ENCODE measurements around the gene MXD3.
A peak's percentile ranks its signal among the peaks of the same experiment; 100 is the strongest.
"Not testable (repeated sequence)": the region's sequence is repeated elsewhere in the genome, so short reads cannot be mapped to it uniquely, and the experiment has no call there.

Gene MXD3

DNA sequence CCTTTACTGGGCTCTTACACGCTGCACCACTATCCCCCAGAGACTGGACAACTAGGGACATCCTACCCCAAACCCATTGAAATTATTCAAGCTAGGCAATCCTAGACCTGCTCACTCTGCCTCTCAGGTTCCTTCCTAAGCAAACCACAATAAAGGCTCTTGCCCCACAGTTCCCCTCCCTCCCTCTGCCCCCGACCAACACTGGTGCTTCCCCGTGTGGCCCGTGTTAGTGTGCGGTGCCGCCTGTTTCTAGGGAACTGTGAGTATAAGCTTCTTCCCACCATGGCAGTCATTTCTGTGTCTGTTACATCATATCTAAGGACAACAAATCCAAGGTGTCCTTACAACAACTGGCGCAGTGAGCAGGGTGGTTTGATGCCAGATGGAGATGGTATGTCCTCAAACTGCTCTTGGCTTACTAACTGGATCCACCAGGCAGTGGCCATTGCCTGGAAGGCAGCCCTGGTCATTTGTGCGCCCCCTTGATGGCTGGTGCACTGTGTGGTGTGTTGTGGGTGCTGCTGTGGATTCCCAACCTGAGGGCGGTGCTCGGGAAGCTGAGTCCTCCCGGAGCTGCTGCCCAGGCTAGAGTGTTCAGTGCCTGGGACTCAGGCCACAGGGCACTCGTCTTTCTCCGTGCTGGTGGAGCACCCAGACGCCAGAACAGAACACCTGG is 8.4 kb upstream of the MXD3 start:
- no peak for DNase-seq (ENCODE audit: low spot score)

DNA sequence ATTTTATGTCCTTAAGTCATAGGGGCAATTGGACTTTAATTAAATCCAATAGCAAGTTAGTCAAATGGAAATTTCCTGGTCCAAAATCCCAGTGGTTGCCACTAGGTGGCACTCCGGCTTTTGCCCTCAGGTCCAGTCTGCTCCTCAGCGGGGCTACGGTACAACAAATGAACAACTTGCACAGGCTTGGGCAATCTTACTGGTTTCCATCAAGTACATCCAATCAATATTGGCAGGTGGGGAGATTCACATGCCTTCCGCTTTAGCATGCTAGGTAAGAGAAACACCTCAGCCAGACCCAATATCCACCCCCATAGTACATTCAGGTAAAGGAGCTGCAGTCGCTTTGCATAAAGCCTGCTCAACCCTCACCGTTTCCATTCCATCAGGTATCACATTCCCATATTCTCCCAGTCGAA is 6.3 kb upstream of the MXD3 start:
- DNase-seq (ENCODE audit: low spot score) = peak; percentile 69

DNA sequence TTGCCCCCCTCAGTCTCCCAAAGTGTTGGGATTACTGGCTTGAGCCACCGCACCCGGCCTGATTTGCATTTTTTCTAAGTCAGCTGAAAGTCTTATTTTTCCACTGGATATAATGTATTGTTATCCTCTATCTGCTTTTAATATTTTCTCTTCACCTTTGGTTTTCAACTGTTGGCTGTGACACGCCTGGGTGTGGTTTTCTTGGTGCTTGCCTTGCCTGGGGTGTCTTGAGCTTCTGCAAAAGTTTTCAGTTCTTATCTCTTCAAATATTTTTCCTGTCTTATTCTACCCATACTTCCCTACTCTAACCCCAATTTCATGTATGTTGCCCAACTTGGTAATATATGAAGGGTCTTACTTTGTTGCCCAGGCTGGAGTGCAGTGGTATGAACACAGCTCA is 4.3 kb upstream of the MXD3 start:
- no peak for DNase-seq (ENCODE audit: low spot score)

DNA sequence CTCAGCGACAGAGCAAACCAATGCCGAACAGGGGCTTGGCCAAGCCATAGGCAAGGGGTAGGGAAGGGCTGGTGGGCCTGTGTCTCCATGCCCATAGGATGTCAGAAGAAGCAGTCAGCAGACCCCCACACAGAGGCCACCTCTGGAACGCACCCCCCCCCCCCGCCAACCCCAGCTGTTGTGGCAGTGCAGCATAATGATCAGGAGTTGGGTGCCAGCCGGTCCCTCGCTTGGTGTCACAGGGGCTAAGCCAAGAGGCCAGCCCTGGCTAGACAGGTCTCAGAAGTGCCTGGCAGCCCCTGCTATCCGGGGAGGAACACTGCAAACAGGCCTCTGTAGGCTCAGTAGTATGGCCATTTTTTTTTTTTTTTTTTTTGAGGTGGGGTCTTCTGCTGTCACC is 3.7 kb upstream of the MXD3 start:
- no peak for DNase-seq (ENCODE audit: low spot score)

DNA sequence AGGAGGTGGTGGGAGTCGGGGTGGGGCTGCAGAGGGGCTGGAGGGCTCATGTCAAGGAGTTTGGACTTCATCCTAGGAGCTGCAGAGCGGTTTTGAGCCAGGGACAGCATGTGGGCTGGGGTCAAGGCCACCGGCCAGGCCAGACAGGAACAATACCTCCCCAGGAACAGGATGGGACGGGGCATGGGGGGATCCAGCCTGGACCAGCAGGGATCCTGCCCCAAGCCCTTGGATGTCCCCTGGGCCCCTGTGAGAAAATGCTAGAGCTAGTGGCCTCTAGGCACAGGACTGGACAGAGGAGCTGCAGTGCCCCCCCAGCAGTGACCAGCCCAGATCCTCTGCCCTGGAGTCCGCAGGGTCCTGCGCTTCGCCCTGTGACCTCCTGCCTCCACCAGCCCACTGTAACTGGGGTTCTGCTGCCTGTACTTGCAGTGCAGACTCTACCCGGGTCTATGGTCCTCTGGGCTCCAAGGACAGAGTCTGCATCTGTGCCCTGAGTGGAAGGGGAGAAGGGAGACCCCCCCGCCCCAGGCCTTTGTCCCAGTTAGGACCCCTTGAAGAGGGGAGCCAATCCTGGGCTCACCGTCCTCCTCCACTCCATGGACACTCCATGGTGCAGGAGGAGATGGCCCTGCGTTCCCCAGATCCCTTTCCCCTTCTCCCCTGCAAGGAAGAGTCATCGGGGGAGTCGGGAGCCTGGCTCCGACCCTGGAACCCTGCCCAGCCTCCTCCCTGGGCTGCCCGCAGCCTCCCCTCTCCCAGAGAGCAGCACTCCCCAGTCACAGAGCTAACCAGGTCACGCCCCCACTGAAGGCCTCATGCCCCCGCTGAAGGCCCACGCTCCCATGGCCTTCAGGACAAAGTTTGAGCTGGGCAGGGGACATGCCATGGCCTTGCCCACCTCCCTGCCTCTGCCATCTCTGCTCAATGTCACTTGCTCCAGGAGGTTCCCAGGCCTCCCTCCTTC is 3.0 kb upstream of the MXD3 start:
- DNase-seq (ENCODE audit: low spot score) = no peak

DNA sequence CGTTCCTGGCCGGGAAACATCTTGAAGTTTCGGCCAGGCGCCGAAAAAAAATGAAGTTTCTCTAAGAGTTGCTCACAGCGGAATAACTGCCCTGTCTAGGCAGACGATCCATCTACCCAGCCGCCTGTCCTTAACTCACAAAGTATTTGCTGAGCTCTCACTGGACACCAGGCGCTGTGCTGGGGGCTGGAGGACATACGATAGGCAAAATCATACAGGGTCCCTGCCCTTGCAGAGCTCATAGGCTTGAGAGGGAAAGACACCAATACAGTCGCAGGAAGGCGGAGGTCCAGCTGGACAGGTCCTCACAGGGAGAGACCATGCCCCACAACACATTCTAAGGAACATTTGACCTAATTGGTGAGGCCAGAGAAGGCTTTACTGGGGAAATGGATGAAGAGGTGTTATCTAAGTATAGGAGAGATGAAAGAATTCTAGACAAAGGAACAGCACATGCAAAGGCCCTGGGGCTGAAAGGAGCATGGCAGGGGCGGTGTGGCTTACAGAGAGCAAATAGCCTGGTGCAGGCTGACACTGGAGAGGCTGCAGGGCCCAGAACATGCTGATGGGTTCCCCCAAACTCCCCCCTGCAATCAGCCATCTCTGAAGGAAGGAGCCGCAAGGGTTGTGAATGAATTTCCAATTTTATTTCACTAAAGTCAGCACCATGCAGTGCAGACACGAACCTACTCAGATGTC is 2.0 kb upstream of the MXD3 start:
- DNase-seq (ENCODE audit: low spot score) = no peak

DNA sequence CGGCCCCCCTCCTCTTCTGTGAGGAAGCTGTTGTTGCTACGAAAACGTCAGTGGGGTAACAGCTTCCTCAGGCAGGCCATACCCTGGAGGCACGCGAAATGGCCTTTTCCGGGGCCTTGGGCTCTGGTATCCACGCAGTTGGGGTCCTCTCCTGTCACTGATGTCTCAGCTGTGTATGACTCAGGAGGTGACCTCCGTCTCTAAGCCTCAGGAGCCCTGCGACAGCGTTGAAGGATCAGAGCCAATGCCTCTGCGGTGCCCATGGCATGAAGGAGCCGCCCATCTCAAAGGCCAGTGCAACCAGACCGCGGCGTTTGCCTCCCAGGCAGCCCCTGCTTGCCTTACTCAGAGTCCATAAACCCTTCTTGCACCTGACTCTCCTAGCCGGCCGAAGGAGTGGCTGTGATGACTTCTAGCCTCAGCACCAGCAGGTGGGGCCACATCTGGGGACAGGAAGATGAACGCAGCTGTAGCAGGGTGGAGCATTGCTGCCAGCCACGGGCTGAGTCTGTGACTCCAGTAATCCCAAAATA is 1.0 kb upstream of the MXD3 start:
- peak; percentile 42 for DNase-seq (ENCODE audit: low spot score)

DNA sequence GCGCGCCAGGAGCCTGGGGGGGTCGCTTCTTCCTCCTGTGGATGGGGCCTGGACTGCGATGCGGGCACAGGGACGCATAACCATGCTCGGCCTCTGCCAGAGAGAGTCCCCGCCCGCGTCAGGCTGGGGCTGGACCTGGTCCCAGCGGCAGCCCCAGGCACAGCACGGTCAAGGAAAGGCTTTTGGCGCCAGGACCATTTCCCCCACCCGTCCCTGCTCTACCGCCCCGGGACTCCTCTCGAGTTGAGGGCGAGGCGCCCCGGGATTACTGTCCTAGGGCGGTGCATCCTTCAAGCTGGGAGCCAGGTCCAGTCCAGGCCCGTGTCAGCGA is 341 bp downstream of the MXD3 start:
- DNase-seq (ENCODE audit: low spot score) = no peak

DNA sequence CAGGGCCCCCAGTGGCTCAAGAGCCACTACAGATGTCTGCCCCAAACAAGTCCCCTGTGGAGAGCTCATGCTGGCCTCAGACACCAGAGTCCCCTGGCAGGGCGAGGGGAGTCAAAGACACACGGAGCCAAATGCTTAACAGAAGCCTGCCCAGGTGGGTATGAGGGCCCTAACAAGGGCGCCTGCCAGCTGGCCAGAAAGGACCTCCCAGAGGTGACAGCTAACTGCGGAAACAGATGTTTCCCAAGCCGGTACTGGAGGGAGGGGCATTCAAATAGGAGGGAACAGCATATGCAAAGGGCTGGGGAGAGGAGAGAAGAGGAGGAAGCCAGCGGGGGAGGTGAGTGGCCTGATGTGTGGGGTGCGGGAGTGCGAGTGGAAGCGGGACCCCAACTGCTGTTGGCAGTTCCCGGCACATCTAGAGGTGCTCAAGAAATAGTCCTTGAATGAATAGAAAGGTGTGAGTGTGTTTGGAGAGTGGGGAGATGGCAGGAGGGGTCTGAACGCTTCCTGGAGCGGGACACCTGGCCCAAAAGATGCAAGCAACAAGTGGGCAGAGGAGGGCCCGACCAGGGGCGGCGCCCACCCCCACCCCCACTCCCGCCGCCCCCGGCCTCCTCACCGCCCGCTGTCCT is 824 bp downstream of the MXD3 start:
- no peak for DNase-seq (ENCODE audit: low spot score)

DNA sequence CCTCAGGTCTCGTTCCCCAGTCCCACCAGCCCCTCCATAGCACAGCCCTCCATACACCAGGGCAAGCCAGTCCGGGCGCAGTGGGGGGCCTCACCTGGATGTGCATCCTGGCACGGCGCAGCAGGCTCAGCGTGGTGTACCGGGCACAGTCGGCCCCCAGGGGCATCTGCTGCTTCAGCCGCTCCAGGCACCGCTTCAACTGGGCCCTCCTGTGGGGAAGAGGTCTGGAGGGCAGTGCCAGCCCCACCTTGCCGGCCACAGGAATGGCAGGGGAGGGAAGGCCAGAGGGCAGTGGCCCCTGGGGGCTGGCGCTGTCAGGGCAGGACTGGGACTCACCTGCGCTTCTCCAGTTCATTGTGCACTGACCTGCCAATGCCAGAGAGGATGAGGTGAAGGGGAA is 1.4 kb downstream of the MXD3 start:
- no peak for DNase-seq (ENCODE audit: low spot score)

DNA sequence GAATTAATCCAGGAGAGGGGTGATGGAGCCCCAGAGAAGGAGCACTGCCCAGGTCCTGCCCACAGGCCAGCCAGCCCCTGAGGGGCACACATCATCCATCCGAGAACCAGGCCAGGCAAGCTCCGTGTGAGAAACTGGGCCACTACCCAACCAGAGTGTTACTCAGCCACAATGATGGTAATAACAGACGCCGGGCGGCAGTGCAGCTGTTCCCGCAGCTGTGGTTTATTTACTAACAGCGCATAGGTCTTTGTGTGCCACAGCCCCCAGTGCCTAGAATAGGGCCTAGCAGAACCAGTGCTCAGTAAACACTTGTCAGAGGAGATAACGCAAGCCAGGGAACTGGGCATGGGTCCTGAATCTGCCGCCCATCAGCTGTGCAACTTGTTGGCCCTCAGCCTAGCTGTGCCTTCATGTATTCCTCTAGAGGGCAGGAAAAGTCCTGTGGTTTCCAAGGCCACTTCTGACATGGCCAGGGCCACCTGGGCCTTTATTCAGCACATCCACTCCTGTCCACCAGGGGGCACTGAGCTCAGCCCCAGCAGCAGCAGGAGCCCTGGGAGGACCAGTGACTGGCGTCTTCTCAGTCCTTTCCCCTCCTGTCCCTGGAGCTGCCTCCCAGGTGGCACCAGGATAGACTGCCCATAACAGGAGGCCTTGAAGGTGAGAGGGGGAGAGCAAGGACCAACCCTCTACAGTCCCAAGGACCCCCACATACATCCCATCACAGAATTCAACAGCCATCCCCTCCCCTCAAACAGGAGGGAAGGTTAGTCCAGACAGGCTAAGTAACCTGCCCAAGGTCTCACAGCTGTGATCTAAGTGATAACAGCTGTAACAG is 2.1 kb downstream of the MXD3 start:
- peak; percentile 78 for DNase-seq (ENCODE audit: low spot score)

DNA sequence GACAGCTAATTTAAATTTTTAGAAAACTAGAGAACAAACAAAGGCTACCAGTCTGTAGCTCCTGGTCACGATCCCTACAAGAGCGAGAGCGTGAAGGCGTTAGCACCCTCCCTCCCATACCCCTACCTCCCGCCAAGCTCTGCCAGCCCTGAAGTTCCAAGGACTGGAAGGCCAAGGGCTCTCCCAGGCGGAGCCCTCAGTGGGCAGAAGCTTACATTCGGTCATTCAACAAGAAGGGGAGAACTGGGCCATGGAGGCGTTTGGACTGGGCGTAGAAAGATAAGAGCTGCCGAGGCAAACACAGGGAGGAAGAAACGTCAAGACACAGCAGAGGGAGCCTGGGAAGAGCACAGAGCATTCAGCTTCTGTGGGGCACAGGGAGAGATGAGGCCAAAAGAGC is 3.0 kb downstream of the MXD3 start:
- DNase-seq (ENCODE audit: low spot score) = no peak

DNA sequence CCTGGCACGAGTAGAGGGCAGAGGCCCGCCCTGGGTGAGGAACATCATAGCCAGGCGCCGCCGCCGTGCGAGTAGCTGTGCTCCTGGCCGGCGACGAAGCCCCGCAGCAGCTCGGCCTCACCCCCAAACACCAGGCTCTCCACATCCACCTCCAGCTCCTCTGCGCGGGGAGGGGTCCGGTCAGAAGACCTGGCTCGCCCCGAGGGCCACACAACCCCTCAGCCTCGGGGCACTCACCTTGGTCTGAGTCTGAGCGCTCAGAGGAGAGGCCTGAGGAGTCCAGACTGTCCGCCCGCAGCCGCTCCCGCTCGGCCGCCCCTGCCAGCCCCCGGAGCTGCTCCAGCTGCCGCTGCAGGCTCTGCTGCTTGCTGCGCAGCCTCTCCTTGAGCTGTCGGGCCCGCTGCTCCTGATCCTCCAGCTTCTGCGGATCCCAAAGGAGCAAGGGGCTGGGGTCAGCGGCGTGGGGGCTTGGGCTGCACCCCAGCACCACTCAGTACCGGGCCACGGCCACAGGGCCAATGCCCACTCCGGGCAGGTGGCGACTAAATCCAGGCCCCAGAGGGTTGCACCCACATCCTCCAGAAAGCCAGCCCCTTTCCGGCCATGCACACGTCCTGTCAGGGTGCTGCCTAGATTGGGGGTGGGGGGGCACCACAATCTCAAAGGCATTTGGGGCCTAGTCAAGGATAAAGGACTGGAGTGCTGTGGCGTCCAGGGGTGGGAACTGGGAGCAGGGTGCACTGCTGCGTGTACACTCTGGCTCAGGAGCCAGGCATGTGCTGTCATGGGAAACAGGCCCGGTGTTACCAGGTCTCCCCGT is 3.9 kb downstream of the MXD3 start:
- no peak for DNase-seq (ENCODE audit: low spot score)

DNA sequence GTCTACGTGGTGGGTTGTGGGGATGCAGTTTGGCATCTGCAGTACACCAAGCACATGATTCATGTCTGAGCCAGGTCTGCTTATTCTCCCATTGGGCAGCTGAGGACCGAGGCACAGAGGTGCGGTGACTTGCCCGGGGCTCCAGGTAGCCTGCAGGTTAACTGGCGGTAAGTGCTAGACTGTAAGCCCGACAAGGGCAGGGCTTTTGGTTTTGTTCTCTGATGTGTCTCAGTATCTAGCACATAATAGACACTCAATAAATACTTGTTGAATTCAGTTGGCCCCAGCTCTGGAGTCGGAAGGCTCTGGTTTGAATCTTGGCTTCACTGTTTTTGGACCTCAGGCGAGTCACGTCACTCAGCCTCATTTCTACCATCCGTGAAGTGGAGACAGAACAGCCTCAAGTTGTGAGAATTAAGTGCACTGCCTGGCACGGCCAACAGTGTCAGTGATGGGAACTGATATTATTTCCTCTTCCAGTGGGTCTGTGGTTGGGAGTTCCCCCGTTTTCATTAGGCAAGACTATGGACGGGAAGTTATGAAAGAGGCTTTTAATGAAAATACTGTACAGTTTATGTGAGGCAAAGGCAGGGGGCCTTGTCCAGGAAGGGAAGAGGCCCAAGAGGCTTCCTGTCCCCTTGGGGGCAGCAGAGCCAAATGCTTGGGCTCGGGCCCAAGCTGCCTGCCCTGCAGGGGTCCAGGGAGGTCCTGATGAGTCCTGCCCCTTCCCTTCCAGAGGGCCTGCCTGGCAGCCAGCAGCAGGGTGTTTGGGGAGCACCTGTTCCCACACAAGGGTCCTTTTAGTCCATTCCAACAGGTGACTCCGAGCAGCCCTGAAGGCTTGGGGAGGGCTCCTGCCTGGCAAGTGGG is 4.8 kb downstream of the MXD3 start:
- DNase-seq (ENCODE audit: low spot score) = no peak

DNA sequence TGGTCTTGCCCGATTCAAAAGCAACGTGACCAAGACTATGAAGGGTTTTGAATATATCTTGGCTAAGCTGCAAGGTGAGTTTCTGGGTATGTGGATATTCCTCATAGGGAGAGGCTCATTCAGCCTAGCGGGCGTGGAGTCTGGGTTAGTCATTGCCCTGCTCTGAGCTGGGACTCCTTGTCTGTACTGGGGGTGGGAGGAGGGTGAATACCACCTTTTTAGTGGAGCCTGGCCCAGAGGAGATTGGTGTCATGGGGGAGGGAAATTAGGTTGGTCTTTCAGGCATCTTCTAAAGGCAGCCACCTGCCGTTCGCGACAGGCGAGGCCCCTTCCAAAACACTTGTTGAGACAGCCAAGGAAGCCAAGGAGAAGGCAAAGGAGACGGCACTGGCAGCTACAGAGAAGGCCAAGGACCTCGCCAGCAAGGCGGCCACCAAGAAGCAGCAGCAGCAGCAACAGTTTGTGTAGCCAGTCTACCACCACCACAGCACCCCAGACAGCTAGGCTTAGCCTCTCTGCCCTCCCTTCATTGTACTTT is 5.5 kb downstream of the MXD3 start:
- DNase-seq (ENCODE audit: low spot score) = not testable (repeated sequence)

DNA sequence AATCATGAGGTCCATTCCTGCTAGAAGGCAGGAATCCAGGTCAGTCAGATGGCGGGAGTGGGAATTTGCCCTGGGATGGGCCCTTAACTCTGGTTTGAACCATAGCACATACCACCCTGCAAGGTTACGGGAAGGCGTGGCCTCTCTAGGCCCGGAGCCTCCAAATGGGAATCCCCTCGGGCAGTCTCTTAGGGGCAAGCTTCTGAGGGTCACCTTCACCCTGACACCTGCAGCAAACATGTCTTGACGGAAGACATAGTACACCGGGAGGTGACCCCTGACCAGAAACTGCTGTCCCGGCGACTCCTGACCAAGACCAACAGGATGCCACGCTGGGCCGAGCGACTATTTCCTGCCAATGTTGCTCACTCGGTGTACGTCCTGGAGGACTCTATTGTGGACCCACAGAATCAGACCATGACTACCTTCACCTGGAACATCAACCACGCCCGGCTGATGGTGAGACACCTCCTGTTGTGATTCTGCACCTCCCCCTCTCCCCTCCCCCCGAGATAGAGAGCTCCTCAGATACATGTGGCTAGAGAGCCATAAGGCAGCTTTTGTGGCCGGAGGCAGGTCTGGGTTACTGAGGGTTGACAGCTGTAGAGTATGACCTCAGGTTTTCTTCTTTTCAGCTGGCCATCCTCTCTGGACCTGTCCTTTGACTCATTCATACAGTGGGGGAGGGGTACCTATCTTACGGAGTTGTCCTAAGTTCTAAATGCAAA is 7.1 kb downstream of the MXD3 start:
- DNase-seq (ENCODE audit: low spot score) = no peak

DNA sequence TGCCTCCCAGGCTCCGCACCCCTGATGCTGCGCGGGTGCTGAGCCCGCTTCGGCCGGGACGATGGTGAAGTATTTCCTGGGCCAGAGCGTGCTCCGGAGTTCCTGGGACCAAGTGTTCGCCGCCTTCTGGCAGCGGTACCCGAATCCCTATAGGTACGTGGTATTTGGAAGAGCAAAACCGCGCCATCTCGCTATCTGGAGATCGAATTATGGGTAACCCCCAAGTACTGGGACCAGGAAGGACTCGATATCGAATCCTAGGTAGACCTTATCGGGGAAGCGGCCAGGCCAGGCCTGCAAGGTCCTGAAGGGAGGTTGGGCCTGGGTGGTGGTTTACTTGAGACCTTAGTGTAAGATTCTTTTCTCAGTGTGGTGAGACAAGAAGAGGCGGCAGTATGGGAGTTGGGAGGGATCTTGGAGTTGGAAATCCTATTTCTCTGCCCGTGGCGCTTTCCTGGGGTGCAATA is 7.7 kb downstream of the MXD3 start:
- no peak for DNase-seq (ENCODE audit: low spot score)

All from iPS-NIHi11 (cell line).